ENCODE measurements around the gene ASRGL1. TPM values are rescaled to one million over a fixed set of nuclear protein-coding genes. Genes with fewer than 3 reads are reported as not detected.

ASRGL1 gene
- 2.4 and 2.9 TPM in 2 replicates for total RNA-seq
- long read RNA-seq, partial matches to known transcripts, result 2 of 6 reads
- long read RNA-seq, other reads (novel, unspliced or antisense), result 0 of 6 reads

- Mint-ChIP-seq H3K4me1 (ENCODE audit: unreplicated experiment) (peaks cover 6% of the 10 kb centered on the region), H3K9me3 (ENCODE audit: unreplicated experiment) (no peaks in the 10 kb centered on the region), H3K4me3 (ENCODE audit: unreplicated experiment) (peak within 1 kb of the TSS; percentile 82), H3K27ac (ENCODE audit: unreplicated experiment) (no peak within 1 kb of the TSS), H3K27me3 (ENCODE audit: unreplicated experiment) (peaks cover 34% of the 10 kb centered on the region), H3K36me3 (ENCODE audit: unreplicated experiment) (no peaks in the 10 kb centered on the region)
- no peak for TF ChIP-seq CTCF (IDR thresholded peaks at IDR 0.05)
- DNase-seq (ENCODE audit: extremely low spot score, unreplicated experiment), result peak; percentile 92
Measured at GRCh38 chr11:62337303-62338181, at the start of gene ASRGL1. Gene ASRGL1 (plus strand): TSS chr11:62337448. CDS start chr11:62337978, 530 bp downstream.

DNA sequence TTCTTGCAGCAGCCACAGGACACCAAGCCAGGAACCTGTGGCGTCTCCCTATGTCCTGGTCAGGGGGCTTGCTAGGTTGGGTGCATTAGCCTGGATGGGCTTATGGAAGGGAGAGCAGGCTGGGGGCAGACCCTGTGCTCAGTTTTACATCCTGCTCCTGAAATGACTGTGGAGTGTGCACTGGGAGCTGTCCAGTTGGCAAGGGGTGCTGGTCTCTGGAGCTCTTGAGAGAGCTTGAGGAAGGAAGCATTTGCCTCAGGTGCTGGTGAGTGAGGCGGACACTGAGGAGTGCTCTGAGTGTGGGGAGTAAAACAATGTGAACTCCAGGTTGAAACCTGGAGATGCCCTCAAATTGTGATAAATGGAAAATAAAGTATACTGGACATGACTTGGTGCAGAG lies 41.7 kb upstream of the ASRGL1 start:
- TF ChIP-seq CTCF (IDR thresholded peaks at IDR 0.05), result no peak
- H3K4me1 Mint-ChIP-seq (ENCODE audit: unreplicated experiment), result no peaks in the 10 kb centered on the region
- no peaks in the 10 kb centered on the region for H3K9me3 Mint-ChIP-seq (ENCODE audit: unreplicated experiment)
- H3K27ac Mint-ChIP-seq (ENCODE audit: unreplicated experiment), result no peak overlapping the region
- no peaks in the 10 kb centered on the region for H3K36me3 Mint-ChIP-seq (ENCODE audit: unreplicated experiment)
- peaks cover 8% of the 10 kb centered on the region for H3K27me3 Mint-ChIP-seq (ENCODE audit: unreplicated experiment)
- DNase-seq (ENCODE audit: extremely low spot score, unreplicated experiment), result no peak
- H3K4me3 Mint-ChIP-seq (ENCODE audit: unreplicated experiment), result no peak overlapping the region

DNA sequence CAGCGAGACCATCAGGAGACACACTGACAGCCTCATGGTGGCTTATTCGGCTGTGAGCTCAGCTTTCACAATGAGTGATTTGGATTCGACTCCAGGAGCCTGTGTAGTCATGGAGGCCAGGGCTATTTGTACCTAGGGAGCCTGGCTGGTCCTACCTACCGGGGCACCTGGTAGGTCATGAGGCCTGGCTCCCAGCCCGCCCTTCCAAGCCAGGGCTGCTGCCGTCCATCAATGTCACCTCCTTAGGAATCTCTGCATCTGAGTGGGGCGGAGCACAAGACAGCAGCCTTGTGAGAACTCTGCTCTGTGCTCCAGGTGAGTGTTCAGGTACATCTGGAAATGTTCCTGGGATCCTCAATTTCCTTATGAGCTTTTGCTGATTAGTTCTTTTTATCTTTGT lies 38.3 kb upstream of the ASRGL1 start, which contains the start of gene SCGB1D4:
Gene SCGB1D4 (minus strand): TSS at position 101 of the 400 bp plus-strand sequence. CDS start 65 bp downstream, at position 36.
- Mint-ChIP-seq H3K27ac (ENCODE audit: unreplicated experiment) (no peak within 1 kb of the TSS), H3K36me3 (ENCODE audit: unreplicated experiment) (no peaks in the 10 kb centered on the region), H3K4me3 (ENCODE audit: unreplicated experiment) (no peak within 1 kb of the TSS), H3K4me1 (ENCODE audit: unreplicated experiment) (no peaks in the 10 kb centered on the region), H3K9me3 (ENCODE audit: unreplicated experiment) (no peaks in the 10 kb centered on the region), H3K27me3 (ENCODE audit: unreplicated experiment) (peaks cover 8% of the 10 kb centered on the region)
- no peak for TF ChIP-seq CTCF (IDR thresholded peaks at IDR 0.05)
- DNase-seq (ENCODE audit: extremely low spot score, unreplicated experiment), result no peak

DNA sequence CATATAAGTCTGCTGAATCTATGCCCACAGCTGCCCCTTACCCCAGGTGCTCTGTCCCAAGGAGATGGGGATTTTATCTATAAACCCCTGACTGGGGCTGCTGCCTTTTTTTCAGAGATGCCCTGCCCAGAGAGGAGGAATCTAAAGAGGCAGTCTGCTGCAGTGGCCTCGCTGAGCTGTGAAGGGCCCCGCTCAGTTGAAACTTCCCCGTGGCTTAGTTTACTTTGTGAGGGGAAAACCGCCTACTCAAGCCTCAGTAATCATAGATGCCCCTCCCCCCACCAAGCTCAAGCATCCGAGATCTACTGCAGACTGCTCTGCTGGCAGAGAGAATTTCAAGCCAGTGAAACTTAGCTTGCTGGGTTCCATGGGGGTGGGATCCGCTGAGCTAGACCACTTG lies 31.0 kb upstream of the ASRGL1 start:
- no peak for DNase-seq (ENCODE audit: extremely low spot score, unreplicated experiment)
- Mint-ChIP-seq H3K4me1 (ENCODE audit: unreplicated experiment) (peaks cover 3% of the 10 kb centered on the region), H3K27ac (ENCODE audit: unreplicated experiment) (no peak overlapping the region), H3K4me3 (ENCODE audit: unreplicated experiment) (no peak overlapping the region), H3K27me3 (ENCODE audit: unreplicated experiment) (peaks cover 25% of the 10 kb centered on the region), H3K36me3 (ENCODE audit: unreplicated experiment) (no peaks in the 10 kb centered on the region), H3K9me3 (ENCODE audit: unreplicated experiment) (peaks cover 3% of the 10 kb centered on the region)
- TF ChIP-seq CTCF (IDR thresholded peaks at IDR 0.05), result no peak

GRCh38 chr11:62307950-62308349 lies 29.3 kb upstream of the ASRGL1 start:
- Mint-ChIP-seq H3K4me3 (ENCODE audit: unreplicated experiment) (no peak overlapping the region), H3K27me3 (ENCODE audit: unreplicated experiment) (peaks cover 35% of the 10 kb centered on the region)

More at GRCh38 chr11:62307950-62308349, 29.3 kb upstream of the ASRGL1 start:
- TF ChIP-seq CTCF (IDR thresholded peaks at IDR 0.05), result no peak
- peaks cover 3% of the 10 kb centered on the region for H3K9me3 Mint-ChIP-seq (ENCODE audit: unreplicated experiment)
- peaks cover 3% of the 10 kb centered on the region for H3K4me1 Mint-ChIP-seq (ENCODE audit: unreplicated experiment)
- H3K27ac Mint-ChIP-seq (ENCODE audit: unreplicated experiment), result no peak overlapping the region
- no peaks in the 10 kb centered on the region for H3K36me3 Mint-ChIP-seq (ENCODE audit: unreplicated experiment)
- no peak for DNase-seq (ENCODE audit: extremely low spot score, unreplicated experiment)

All from osteocyte (in vitro differentiated cells).